ENCODE results near the gene PCSK6.

GRCh38 chr15:101348015-101348414, 141.5 kb downstream of the PCSK6 start:
- TF ChIP-seq, protein P1, sequence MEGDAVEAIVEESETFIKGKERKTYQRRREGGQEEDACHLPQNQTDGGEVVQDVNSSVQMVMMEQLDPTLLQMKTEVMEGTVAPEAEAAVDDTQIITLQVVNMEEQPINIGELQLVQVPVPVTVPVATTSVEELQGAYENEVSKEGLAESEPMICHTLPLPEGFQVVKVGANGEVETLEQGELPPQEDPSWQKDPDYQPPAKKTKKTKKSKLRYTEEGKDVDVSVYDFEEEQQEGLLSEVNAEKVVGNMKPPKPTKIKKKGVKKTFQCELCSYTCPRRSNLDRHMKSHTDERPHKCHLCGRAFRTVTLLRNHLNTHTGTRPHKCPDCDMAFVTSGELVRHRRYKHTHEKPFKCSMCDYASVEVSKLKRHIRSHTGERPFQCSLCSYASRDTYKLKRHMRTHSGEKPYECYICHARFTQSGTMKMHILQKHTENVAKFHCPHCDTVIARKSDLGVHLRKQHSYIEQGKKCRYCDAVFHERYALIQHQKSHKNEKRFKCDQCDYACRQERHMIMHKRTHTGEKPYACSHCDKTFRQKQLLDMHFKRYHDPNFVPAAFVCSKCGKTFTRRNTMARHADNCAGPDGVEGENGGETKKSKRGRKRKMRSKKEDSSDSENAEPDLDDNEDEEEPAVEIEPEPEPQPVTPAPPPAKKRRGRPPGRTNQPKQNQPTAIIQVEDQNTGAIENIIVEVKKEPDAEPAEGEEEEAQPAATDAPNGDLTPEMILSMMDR (conservative IDR thresholded peaks at IDR 0.05; ENCODE audit: low read length) = no peak
- TF ChIP-seq EZH2phosphoT487 (IDR thresholded peaks at IDR 0.05; ENCODE audit: borderline replicate concordance) = no peak
